Measurements from ENCODE around the gene CRADD. TPM values are rescaled to one million over a fixed set of nuclear protein-coding genes. Genes with fewer than 3 reads are reported as not detected.

CRADD gene
- total RNA-seq, 4 donors from 2014 or later: 19.4 to 28.7 (median 22.6) TPM

DNA sequence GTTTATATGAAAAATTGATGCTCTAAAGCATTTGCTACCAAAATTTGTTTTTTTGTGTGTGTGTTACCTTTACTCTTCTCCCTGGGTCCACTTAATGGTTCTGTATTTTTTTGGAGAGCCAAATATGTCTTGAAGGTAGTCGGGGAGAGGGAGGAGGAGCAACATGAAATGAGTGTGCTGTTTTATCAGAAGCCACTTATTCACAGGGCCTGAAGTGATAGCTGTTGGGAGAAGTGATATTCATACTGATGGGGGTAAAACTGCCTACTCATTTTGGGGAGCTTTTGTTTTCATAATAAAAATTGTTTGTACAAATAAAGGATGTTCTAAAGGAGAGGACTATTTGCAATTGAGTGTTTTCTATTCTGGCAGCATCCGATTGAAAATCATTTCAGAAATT, 29.2 kb downstream of the CRADD start:
- Histone ChIP-seq H3K27me3 (no peaks in the 10 kb centered on the region), H3K4me1 (peaks cover 15 to 47% of the 10 kb centered on the region in 2 donors), H3K9me3 (peaks cover 0 to 9% (median 0%) of the 10 kb centered on the region in 3 donors), H3K27ac (no peak overlapping the region), H3K36me3 (peaks cover 0 to 4% of the 10 kb centered on the region in 2 donors), H3K4me3 (no peak overlapping the region)
- intact Hi-C loops (cut with DNase I; ENCODE audit: low total_unique reads) (no loop called here), in situ Hi-C loops (cut with MboI; ENCODE audit: low sequenced_read_pairs in 4 of 4) (no loop called here)
- no peak for DNase-seq
- ATAC-seq: no peak
- TF ChIP-seq POLR2A (IDR thresholded peaks at IDR 0.05) (no peak), CTCF (IDR thresholded peaks at IDR 0.05 in 4 of 5, conservative IDR thresholded peaks at IDR 0.05 in 1 of 5) (no peak)

DNA sequence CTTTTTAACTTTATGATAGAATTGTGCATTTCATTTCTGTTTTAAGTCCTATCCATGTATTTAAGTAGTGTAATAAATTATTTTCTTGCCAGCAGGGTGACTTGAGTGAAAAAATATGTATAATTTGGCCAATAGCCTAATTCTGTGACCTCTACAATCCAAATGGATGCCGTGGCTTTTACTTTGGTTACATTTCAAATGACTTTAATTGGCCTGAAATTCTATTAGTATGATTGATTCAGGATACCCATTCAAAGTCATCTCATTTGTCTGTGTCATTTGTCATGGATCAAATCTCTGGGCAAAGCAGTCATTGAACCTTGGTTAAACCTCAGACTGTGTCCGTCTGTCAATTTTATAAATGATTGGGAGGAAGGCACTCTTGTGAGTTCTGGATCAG, 29.6 kb downstream of the CRADD start:
- Histone ChIP-seq H3K4me3 (no peak overlapping the region), H3K27ac (no peak overlapping the region), H3K36me3 (peaks cover 0 to 4% of the 10 kb centered on the region in 2 donors), H3K27me3 (no peaks in the 10 kb centered on the region), H3K4me1 (peaks cover 15 to 52% of the 10 kb centered on the region in 2 donors), H3K9me3 (peaks cover 0 to 9% (median 0%) of the 10 kb centered on the region in 3 donors)
- in situ Hi-C loops (cut with MboI; ENCODE audit: low sequenced_read_pairs in 4 of 4) (no loop called here), intact Hi-C loops (cut with DNase I; ENCODE audit: low total_unique reads) (no loop called here)
- TF ChIP-seq CTCF (IDR thresholded peaks at IDR 0.05 in 4 of 5, conservative IDR thresholded peaks at IDR 0.05 in 1 of 5) (no peak), POLR2A (IDR thresholded peaks at IDR 0.05) (no peak)
- no peak for ATAC-seq
- no peak for DNase-seq

DNA sequence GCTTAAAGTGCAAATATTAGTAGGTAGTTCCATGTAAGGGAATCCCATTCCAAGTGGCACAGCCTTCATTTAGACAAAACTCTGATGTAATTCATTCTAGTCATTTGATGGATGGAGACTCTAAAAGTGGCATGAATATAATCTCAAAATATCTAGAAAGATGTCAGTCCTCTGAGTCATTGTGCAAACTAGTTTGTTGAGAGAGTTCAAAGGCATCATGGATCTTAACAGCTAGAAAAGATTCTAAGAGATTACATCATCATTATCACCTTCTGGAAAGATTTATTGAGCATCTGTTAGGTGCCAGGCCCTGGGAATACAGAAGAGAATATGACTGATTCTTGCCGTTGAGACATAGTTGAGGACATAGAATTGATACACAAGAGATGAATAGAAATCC, 30.7 kb downstream of the CRADD start:
- Histone ChIP-seq H3K9me3 (peaks cover 0 to 9% (median 0%) of the 10 kb centered on the region in 3 donors), H3K27ac (no peak overlapping the region), H3K27me3 (no peaks in the 10 kb centered on the region), H3K4me3 (no peak overlapping the region), H3K4me1 (peaks cover 15 to 54% of the 10 kb centered on the region in 2 donors), H3K36me3 (peaks cover 0 to 4% of the 10 kb centered on the region in 2 donors)
- DNase-seq: no peak
- intact Hi-C loops (cut with DNase I; ENCODE audit: low total_unique reads): no loop called here
- no peak for TF ChIP-seq CTCF (IDR thresholded peaks at IDR 0.05 in 4 of 5, conservative IDR thresholded peaks at IDR 0.05 in 1 of 5)
- TF ChIP-seq POLR2A (IDR thresholded peaks at IDR 0.05): no peak
- peak in 1 of 2 donors; percentile 44 for ATAC-seq
- in situ Hi-C loops (cut with MboI; ENCODE audit: low sequenced_read_pairs in 4 of 4): no loop called here

DNA sequence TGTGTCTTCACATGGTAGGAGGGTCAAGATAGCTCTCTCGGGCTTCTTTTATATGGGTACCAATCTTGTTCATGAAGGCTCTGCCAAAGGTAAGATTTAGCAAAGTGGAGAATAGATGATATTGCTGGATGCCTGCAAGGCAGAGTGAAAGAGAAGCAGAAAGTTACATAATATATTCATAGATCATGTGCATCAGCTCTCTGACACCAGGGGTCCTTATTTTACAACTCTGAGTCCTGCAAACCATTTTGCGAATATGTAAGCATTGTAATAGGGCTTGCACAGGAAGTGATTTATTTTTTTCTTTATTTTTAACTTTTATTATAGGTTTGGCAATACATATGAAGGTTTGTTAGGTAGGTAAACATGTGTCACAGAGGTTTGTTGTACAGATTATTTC, 31.8 kb downstream of the CRADD start:
- intact Hi-C loops (cut with DNase I; ENCODE audit: low total_unique reads) (no loop called here), in situ Hi-C loops (cut with MboI; ENCODE audit: low sequenced_read_pairs in 4 of 4) (no loop called here)
- ATAC-seq (no peak), DNase-seq (no peak)
- Histone ChIP-seq H3K4me3 (no peak overlapping the region), H3K4me1 (peaks cover 23 to 54% of the 10 kb centered on the region in 2 donors), H3K27ac (no peak overlapping the region), H3K36me3 (peaks cover 0 to 4% of the 10 kb centered on the region in 2 donors), H3K27me3 (no peaks in the 10 kb centered on the region), H3K9me3 (peaks cover 0 to 9% (median 0%) of the 10 kb centered on the region in 3 donors)
- TF ChIP-seq CTCF (IDR thresholded peaks at IDR 0.05 in 4 of 5, conservative IDR thresholded peaks at IDR 0.05 in 1 of 5) (no peak), POLR2A (IDR thresholded peaks at IDR 0.05) (no peak)

DNA sequence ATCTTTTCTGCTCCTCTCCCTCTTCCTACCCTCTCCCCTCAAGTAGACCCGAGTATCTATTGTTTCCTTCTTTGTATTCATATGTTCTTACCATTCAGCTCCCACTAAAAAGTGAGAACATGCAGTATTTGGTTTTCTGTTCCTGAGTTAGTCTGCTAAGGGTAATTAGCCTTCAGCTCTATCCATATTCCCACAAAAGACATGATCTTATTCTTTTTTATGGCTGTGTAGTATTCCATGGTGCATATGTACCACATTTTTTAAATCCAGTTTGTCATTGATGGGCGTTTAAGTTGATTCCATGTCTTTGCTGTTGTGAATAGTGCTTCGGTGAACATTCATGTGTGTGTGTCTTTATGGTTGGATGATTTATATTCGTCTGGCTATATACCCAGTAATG, 32.2 kb downstream of the CRADD start:
- TF ChIP-seq CTCF (IDR thresholded peaks at IDR 0.05 in 4 of 5, conservative IDR thresholded peaks at IDR 0.05 in 1 of 5) (no peak), POLR2A (IDR thresholded peaks at IDR 0.05) (no peak)

More for the DNA sequence above, 32.2 kb downstream of the CRADD start:
- H3K4me1 ChIP-seq: peaks cover 24 to 54% of the 10 kb centered on the region in 2 donors
- H3K36me3 ChIP-seq: peaks cover 0 to 4% of the 10 kb centered on the region in 2 donors
- H3K27ac ChIP-seq: no peak overlapping the region
- ATAC-seq (no peak), DNase-seq (no peak)
- in situ Hi-C loops (cut with MboI; ENCODE audit: low sequenced_read_pairs in 4 of 4): no loop called here
- H3K9me3 ChIP-seq: peaks cover 0 to 9% (median 0%) of the 10 kb centered on the region in 3 donors
- no peaks in the 10 kb centered on the region for H3K27me3 ChIP-seq
- intact Hi-C loops (cut with DNase I; ENCODE audit: low total_unique reads): no loop called here
- no peak overlapping the region for H3K4me3 ChIP-seq

Measured in gastrocnemius medialis (tissue), 4 donors.